Transverse colon (tissue), 4 donors: ENCODE results near the gene FAM89B. TPM values are rescaled to one million over a fixed set of nuclear protein-coding genes. Genes with fewer than 3 reads are reported as not detected.

Experiments
- DNase-seq: peaks from one replicate; pipeline ENCODE4 v3.0.0-alpha.2; 2019
- H3K27ac ChIP-seq, 4 donors: fragments of 200-600 bp; sonication (generic); 2 replicates each; pipeline ENCODE4 v1.5.1; 2016 to 2018; ENCODE audit warnings: inconsistent platforms in 4 of 4
- H3K27me3 ChIP-seq: fragments of 200-600 bp; sonication (generic); 2 replicates; pipeline ENCODE4 v1.5.1; 2017; ENCODE audit warnings: inconsistent platforms
- H3K36me3 ChIP-seq, 4 donors: fragments of 200-600 bp; sonication (generic); 2 replicates each; pipeline ENCODE4 v1.5.1; 2017 to 2019; ENCODE audit warnings: inconsistent platforms in 4 of 4
- H3K4me1 ChIP-seq, 4 donors: fragments of 200-600 bp; sonication (generic); 2 replicates each; pipeline ENCODE4 v1.5.1; 2017 to 2020; ENCODE audit warnings: inconsistent platforms in 4 of 4
- H3K4me3 ChIP-seq, 4 donors: fragments of 200-600 bp; sonication (generic); 1 replicate in 1 of 4; 2 replicates in 3 of 4; pipeline versions ENCODE4 v1.5.1 to v1.6.1; 2017 to 2019; ENCODE audit warnings: inconsistent platforms in 4 of 4
- H3K9me3 ChIP-seq, 2 donors: fragments of 200-600 bp; sonication (generic); 2 replicates each; pipeline ENCODE4 v1.5.1; 2017 to 2019; ENCODE audit warnings: inconsistent platforms in 2 of 2
- CTCF ChIP-seq, 5 experiments: fragments of 200-600 bp in 3 of 5; fragments of 450-650 bp in 2 of 5; sonication (generic) in 3 of 5; IDR thresholded peaks; 1 replicate in 2 of 5; 2 replicates in 3 of 5; pipeline ENCODE4 v1.5.1; 2016 to 2017; ENCODE audit warnings: antibody characterized with exemption in 5 of 5, inconsistent platforms in 3 of 5, mild to moderate bottlenecking in 2 of 5, moderate library complexity in 1 of 5
- EP300 ChIP-seq: sonication (generic); formaldehyde crosslinking; IDR thresholded peaks from one replicate; pipeline ENCODE4 v1.6.1; 2017; ENCODE audit warnings: antibody characterized with exemption, low read depth
- POLR2A ChIP-seq: fragments of 450-650 bp; IDR thresholded peaks from one replicate; pipeline ENCODE4 v1.6.1; 2016; ENCODE audit warnings: antibody characterized with exemption, mild to moderate bottlenecking, moderate library complexity
- POLR2AphosphoS5 ChIP-seq, 3 donors: sonication (generic); formaldehyde crosslinking; IDR thresholded peaks; one replicate each; pipeline ENCODE4 v1.6.1; 2016; ENCODE audit warnings: antibody characterized with exemption in 3 of 3
- WGBS, 2 donors: methylation state at CpG; one replicate each; pipeline ENCODE4 v1.1.5; 2018; ENCODE audit warnings: low coverage in 1 of 2; 5-methylcytosine and 5-hydroxymethylcytosine counted together
- in situ Hi-C, 4 donors: fragments of 200-750 bp; cut with MboI; loops; one replicate each; pipeline versions ENCODE4 v1.15.0 to v1.15.1; 2017; ENCODE audit warnings: low sequenced_read_pairs in 3 of 4, low pct_ligation_motif_present in 1 of 4, low pct_unique_long_range_greater_than_20kb in 1 of 4
- intact Hi-C: fragments of 100-400 bp; cut with DNase I; formaldehyde crosslinking; loops from one replicate; pipeline ENCODE4 v1.15.1; 2023; ENCODE audit warnings: low total_unique reads
- total RNA-seq, 4 donors: library from RNA; depleted of rRNA; stranded (reverse); fragments of >200 nt; gene quantifications; one replicate each; pipeline ENCODE4 v1.1.0, GENCODE V29; 2016

Gene FAM89B
- total RNA-seq, 4 donors from 2014 or later = 25.2 to 254 (median 51.6) TPM

DNA sequence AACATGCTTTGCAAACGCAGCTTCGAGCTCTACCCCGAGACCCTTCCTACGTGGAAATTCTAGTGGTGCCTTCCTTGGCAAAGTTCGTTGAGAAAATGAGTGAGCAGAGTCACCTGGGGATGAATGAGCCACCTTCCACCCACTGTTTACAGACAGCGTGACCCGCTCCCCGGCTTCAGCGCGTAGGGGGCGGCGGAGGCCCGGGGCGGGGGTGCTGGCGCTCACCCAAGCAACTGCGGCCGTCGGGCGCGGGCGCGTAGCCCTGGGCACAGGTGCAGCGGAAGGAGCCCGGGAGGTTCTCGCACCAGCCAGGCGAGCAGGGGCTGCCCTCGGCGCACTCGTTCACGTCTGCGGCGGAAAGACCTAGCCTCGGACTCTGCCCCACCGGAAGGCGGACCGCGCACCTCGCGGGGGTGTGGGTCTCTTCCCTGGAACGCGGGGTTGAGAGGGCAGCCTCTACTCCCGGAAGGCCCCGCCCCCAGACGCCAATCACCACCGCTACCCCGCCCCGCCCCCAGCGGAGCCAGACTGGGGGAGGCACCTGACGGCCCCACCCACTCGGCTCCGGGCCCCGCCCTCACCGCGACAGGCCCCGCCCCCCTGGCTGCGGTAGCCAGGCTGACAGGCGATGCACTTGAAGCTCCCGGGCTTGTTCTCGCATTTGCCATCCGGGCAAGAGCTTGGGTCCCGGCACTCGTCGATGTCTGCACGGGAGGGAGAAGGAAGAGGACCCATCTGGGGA is 25.9 kb upstream of the FAM89B start:
- H3K4me3 ChIP-seq = peak overlapping the region in 3 of 4 donors; percentile 30 to 51 (median 47)
- DNase-seq = peak; percentile 99
- intact Hi-C loops = no loop called here
- H3K36me3 ChIP-seq = no peaks in the 10 kb centered on the region
- TF ChIP-seq POLR2AphosphoS5 (IDR thresholded peaks at IDR 0.05) = peak; percentile 47 to 79 (median 60)
- no peak for TF ChIP-seq EP300
- peak; percentile 62 for TF ChIP-seq POLR2A
- in situ Hi-C loops = no loop called here
- peak overlapping the region; percentile 83 for H3K27ac ChIP-seq
- H3K27me3 ChIP-seq = no peaks in the 10 kb centered on the region
- H3K4me1 ChIP-seq = peaks cover 6 to 25% (median 17%) of the 10 kb centered on the region in 4 donors
- WGBS, 2 donors = 31% methylated on average over 31 of the region's 64 CpGs; no CpG with 5 or more reads in 1 of the 2 donors
- no peaks in the 10 kb centered on the region for H3K9me3 ChIP-seq

DNA sequence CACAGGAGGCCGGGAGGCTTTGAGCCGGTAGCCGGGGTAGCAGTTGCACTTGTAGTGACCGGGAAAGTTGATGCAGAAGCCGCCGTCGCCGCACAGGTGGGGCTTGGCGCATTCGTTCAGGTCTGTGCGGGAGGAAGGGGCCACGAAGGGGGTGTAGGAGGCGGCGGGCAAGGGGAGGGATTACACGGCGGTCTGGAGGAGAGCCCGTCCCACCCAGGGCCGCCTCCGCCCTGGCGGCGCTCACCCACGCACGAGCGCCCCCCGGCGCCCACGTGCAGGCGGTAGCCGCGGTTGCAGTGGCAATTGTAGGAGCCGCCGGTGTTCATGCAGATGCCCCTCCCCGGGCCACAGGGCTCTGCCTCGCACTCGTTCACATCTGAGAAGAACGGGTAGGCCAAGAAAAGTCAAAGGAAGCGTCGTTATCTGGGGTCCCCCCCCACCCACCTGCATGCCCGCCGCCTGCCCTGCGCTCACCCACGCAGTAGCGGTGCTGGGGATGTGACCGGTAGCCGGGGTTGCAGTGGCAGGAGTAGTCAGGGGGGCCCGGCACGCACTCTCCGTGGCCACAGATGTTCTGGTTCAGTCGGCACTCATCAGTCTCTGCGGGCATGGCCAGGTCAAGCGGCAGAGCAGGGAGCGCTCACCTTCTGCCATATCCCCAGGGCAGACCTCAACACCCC is 24.8 kb upstream of the FAM89B start:
- Histone ChIP-seq H3K36me3 (no peaks in the 10 kb centered on the region), H3K9me3 (no peaks in the 10 kb centered on the region), H3K4me3 (no peak overlapping the region), H3K27me3 (no peaks in the 10 kb centered on the region), H3K4me1 (peaks cover 0 to 30% (median 20%) of the 10 kb centered on the region in 4 donors), H3K27ac (peak overlapping the region in 1 of 4 donors; percentile 83)
- intact Hi-C loops = no loop called here
- no peak for TF ChIP-seq POLR2AphosphoS5 (IDR thresholded peaks at IDR 0.05)
- no peak for TF ChIP-seq CTCF (IDR thresholded peaks at IDR 0.05)
- TF ChIP-seq POLR2A = no peak
- no peak for TF ChIP-seq EP300
- 78% methylated on average over 39 of the region's 52 CpGs; no CpG with 5 or more reads in 1 of the 2 donors for WGBS, 2 donors
- in situ Hi-C loops = no loop called here
- DNase-seq = no peak

GRCh38 chr11:65548395-65548794 is 23.9 kb upstream of the FAM89B start:
- no peaks in the 10 kb centered on the region for H3K36me3 ChIP-seq
- no peak overlapping the region for H3K4me3 ChIP-seq
- no peak for TF ChIP-seq POLR2A
- no peak for TF ChIP-seq EP300
- TF ChIP-seq POLR2AphosphoS5 (IDR thresholded peaks at IDR 0.05) = no peak
- TF ChIP-seq CTCF (IDR thresholded peaks at IDR 0.05) = no peak
- H3K27ac ChIP-seq = no peak overlapping the region
- WGBS, 2 donors = 85 to 100% methylated on average over 1 to 3 of the region's 3 CpGs
- in situ Hi-C loops = no loop called here
- H3K4me1 ChIP-seq = peaks cover 0 to 33% (median 20%) of the 10 kb centered on the region in 4 donors
- intact Hi-C loops = no loop called here
- DNase-seq = no peak
- no peaks in the 10 kb centered on the region for H3K9me3 ChIP-seq
- H3K27me3 ChIP-seq = no peaks in the 10 kb centered on the region

- H3K9me3 ChIP-seq = no peaks in the 10 kb centered on the region
- no peak overlapping the region for H3K4me3 ChIP-seq
- no peaks in the 10 kb centered on the region for H3K36me3 ChIP-seq
- peaks cover 0 to 40% (median 24%) of the 10 kb centered on the region in 4 donors for H3K4me1 ChIP-seq
- no peak for TF ChIP-seq POLR2AphosphoS5 (IDR thresholded peaks at IDR 0.05)
- no peak for TF ChIP-seq EP300
- no peak for TF ChIP-seq POLR2A
- no peak for TF ChIP-seq CTCF (IDR thresholded peaks at IDR 0.05)
- intact Hi-C loops (no loop called here), in situ Hi-C loops (no loop called here)
- DNase-seq = no peak
- no peak overlapping the region for H3K27ac ChIP-seq
- H3K27me3 ChIP-seq = no peaks in the 10 kb centered on the region
- WGBS, 2 donors = 91 to 94% methylated on average over 2 to 3 of the region's 3 CpGs
These were observed 23.2 kb upstream of the FAM89B start for GRCh38 chr11:65549096-65549495.
